ENCODE measurements around the gene MMP10.

DNA sequence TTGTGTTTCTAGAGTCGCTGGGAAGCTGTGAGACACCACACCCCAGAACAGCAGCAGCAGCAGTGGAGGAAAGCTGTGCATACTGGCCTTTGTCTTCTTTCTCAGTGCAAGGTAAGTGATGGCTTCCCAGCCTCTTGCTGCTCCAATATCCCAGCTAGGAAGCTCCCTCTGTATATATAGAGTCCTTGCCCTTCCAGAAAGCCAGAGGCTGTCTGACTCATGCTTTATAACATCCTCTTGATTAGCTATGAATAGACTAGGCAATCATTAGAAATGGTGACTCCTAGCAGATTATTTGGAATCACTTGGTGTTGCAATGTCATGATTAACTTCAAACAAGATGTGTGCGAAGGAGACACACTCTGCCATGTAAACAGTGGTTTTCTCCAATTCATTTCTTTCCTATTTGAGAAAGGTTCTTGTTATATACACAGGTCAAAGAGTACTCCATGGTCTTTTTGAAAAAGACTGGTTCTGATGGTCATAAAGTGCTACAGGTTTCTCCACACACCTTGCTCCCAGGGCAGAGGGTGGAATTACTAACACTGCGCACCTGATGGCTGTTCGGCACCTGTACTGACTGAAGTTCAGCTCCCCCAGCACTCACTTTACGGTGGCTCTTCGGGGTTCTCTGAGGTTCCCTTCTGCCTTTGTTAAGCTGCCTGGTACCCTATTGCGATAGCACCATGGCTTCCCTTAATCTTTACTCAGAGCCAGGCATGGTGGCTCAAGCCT is 17.8 kb upstream of the MMP10 start, which contains the start of gene MMP1:
- TF ChIP-seq, protein P1, sequence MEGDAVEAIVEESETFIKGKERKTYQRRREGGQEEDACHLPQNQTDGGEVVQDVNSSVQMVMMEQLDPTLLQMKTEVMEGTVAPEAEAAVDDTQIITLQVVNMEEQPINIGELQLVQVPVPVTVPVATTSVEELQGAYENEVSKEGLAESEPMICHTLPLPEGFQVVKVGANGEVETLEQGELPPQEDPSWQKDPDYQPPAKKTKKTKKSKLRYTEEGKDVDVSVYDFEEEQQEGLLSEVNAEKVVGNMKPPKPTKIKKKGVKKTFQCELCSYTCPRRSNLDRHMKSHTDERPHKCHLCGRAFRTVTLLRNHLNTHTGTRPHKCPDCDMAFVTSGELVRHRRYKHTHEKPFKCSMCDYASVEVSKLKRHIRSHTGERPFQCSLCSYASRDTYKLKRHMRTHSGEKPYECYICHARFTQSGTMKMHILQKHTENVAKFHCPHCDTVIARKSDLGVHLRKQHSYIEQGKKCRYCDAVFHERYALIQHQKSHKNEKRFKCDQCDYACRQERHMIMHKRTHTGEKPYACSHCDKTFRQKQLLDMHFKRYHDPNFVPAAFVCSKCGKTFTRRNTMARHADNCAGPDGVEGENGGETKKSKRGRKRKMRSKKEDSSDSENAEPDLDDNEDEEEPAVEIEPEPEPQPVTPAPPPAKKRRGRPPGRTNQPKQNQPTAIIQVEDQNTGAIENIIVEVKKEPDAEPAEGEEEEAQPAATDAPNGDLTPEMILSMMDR (IDR thresholded peaks at IDR 0.05): no peak
- no peak for TF ChIP-seq POLR2A (IDR thresholded peaks at IDR 0.05)

Measured in uterus (tissue), 2 donors.